Posterior vena cava (tissue), 2 donors: ENCODE results near the gene FAM83B. TPM values are rescaled to one million over a fixed set of nuclear protein-coding genes. Genes with fewer than 3 reads are reported as not detected.
A peak's percentile ranks its signal among the peaks of the same experiment; 100 is the strongest.
"Not testable (repeated sequence)": the region's sequence is repeated elsewhere in the genome, so short reads cannot be mapped to it uniquely, and the experiment has no call there.

Experiments
- DNase-seq: peaks from one replicate; pipeline ENCODE4 v3.0.0-alpha.2; 2020; ENCODE audit warnings: low spot score
- intact Hi-C, 2 donors: fragments of 100-400 bp; cut with DNase I; formaldehyde crosslinking; loops; one replicate each; pipeline versions ENCODE4 v1.14.1 to v1.14.2; 2022 to 2023
- long read RNA-seq, 2 donors: library from polyadenylated mRNA; unstranded; transcript quantifications; one replicate each; pipeline ENCODE4 v2.0.0, GENCODE V29; 2020 to 2021
- total RNA-seq, 2 donors: library from RNA; stranded (reverse); fragmentation: NEBNext Ultra II Directional; extraction: Animal tissue kit (Norgen Biotek cat#: 25700); gene quantifications; one replicate each; pipeline ENCODE4 v1.2.1, GENCODE V29; 2021
- donor health status: DM: yes; HTN: yes; CAD: no.
- donor health status: DM: yes; HTN: yes; CAD: no.

Gene FAM83B, protein sequence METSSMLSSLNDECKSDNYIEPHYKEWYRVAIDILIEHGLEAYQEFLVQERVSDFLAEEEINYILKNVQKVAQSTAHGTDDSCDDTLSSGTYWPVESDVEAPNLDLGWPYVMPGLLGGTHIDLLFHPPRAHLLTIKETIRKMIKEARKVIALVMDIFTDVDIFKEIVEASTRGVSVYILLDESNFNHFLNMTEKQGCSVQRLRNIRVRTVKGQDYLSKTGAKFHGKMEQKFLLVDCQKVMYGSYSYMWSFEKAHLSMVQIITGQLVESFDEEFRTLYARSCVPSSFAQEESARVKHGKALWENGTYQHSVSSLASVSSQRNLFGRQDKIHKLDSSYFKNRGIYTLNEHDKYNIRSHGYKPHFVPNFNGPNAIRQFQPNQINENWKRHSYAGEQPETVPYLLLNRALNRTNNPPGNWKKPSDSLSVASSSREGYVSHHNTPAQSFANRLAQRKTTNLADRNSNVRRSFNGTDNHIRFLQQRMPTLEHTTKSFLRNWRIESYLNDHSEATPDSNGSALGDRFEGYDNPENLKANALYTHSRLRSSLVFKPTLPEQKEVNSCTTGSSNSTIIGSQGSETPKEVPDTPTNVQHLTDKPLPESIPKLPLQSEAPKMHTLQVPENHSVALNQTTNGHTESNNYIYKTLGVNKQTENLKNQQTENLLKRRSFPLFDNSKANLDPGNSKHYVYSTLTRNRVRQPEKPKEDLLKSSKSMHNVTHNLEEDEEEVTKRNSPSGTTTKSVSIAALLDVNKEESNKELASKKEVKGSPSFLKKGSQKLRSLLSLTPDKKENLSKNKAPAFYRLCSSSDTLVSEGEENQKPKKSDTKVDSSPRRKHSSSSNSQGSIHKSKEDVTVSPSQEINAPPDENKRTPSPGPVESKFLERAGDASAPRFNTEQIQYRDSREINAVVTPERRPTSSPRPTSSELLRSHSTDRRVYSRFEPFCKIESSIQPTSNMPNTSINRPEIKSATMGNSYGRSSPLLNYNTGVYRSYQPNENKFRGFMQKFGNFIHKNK
- total RNA-seq, result not detected
- long read RNA-seq, donor 1, result 0 reads
- long read RNA-seq, donor 2, result 0 reads

- peak; percentile 79 for DNase-seq
- intact Hi-C loops, result no loop called here
Observed at GRCh38 chr6:54846243-54846856, at the start of gene FAM83B. Gene FAM83B, plus strand, starts transcription at chr6:54846771. Its CDS starts 23,476 bp downstream, at chr6:54870247.

GRCh38 chr6:54796918-54797317 is 49.7 kb upstream of the FAM83B start:
- DNase-seq, intact Hi-C loops: not testable (repeated sequence)

GRCh38 chr6:54800050-54800600 is 46.4 kb upstream of the FAM83B start:
- intact Hi-C loops, result no loop called here
- no peak for DNase-seq

GRCh38 chr6:54801244-54801643 is 45.3 kb upstream of the FAM83B start:
- DNase-seq, result no peak
- intact Hi-C loops, result no loop called here

- intact Hi-C loops, result no loop called here
- no peak for DNase-seq
Observed at GRCh38 chr6:54801669-54802068, 44.9 kb upstream of the FAM83B start.

DNA sequence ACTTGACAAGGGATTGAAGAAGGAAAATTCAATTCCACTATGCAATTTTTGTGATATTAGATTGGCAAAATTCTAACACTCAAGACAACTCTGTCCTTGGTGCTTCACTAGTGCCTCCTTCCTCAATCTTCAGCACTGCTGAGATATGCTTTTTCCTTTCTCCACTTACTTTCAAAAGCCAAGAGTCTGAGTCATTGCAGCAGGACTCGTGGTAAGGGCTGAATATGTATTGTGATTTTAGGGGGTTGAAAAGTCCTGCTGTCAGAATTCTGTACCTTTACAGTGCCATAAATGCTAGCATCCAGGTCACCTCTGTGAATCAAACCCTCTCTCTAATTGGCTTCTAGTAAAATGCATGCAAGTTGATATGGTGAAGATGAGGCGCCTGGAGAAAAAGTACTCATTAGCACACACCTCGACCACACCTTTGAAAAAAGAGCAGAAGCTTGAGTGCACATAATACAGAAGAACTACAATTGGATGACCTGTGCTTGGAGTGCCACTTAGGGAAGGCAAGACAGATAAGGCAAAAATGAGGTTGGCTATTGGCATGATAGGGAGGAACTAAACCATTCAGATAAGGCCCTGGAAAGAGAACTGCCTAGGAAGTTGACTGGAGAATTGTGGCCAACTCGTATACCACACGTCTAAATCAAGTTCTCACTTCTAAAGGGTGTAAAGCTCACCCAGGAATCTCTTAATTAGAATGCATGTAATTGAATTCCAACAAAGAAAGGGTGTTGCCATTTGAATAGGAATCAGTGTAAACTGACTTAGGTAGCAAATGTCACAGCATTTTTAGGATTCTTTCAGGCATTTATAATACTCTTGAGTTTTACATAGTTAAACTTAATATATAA is 43.6 kb upstream of the FAM83B start:
- intact Hi-C loops, result no loop called here
- no peak for DNase-seq

GRCh38 chr6:54805077-54805476 is 41.5 kb upstream of the FAM83B start:
- intact Hi-C loops, result no loop called here

GRCh38 chr6:54810147-54810546 is 36.4 kb upstream of the FAM83B start:
- intact Hi-C loops, result no loop called here
- DNase-seq, result no peak

More at GRCh38 chr6:54805077-54805476, 41.5 kb upstream of the FAM83B start:
- DNase-seq, result no peak

GRCh38 chr6:54813892-54814291 is 32.7 kb upstream of the FAM83B start:
- intact Hi-C loops, result no loop called here
- DNase-seq, result no peak

DNA sequence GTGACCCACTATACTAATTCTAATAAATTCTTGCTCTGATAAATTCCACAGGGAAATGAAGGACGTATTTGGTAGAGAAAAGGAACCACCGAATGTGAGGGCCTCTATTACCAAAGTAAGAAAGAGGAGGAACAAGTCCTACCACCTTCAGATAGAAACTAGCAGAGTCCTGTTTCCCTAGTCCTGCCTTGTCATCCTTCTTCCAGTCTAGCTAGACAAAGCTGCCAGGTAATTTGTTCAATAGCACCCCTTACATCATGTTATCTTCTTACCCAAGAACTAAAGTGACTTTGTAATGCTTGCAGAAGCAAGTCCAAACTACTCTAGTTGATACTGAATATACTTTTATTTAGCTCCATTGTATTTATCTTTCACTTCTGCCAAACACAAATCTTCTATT is 29.3 kb upstream of the FAM83B start:
- intact Hi-C loops, result no loop called here

GRCh38 chr6:54817834-54818233 is 28.7 kb upstream of the FAM83B start:
- intact Hi-C loops, result no loop called here
- no peak for DNase-seq

More for the DNA sequence above, 29.3 kb upstream of the FAM83B start:
- DNase-seq, result no peak

GRCh38 chr6:54824225-54824624 is 22.3 kb upstream of the FAM83B start:
- DNase-seq, intact Hi-C loops: not testable (repeated sequence)

DNA sequence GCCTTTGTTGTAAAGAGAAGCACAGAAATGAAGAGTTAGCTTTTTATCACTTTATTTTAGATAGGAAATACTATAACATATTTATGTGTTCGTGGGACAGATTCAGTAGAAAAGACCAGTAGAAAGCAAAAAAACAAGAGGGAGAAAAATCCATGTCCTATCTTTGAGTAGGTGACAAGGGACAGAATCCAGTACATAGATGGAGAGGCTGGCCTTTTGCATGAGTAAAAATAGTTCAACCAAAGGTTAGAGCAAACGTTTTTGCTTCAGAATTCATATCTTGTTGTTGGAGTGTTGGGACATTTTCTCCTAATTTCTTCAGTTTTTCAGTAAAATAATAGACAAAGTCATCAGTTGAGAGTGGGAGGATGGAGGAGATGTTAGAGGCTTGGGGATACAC is 19.6 kb upstream of the FAM83B start:
- intact Hi-C loops, result no loop called here
- DNase-seq, result no peak

DNA sequence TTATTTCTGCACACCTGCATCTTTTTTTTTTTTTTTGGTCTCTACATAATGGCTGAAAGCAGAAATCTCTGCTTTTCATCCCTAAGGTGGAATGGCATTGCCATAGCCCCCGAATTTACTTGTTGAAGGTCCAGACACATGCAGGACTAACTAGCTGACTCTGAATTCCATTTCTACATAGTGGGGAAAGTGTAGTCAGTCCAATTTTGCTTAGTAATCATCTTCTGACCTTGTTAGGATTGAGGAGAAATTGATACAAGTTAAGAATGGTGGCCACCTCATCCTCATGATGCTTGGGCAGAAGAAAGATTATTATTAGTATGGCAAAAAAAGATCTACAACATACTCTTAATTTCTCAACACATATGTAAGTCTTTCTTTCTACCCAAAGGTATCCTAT is 16.4 kb upstream of the FAM83B start:
- no peak for DNase-seq
- intact Hi-C loops, result no loop called here

DNA sequence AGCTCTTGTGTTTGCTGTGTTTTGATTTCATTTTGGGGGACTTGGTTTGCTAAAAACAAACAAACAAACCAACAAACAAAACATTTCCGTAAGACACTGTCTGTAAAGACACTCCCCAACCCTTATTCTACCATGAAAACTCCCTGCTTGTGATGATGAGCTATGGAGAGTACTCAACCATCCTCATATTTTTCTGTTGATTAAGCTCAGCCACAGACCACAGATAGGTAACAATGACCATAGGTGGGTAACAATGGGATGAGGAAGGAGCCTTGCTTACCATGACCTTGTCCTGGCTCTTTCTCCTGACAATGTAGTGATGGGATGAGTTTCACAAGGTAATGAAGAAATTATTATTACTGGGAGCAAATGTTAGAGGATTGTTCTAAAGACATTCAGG is 11.4 kb upstream of the FAM83B start:
- no peak for DNase-seq
- intact Hi-C loops, result no loop called here

- DNase-seq, result no peak
- intact Hi-C loops, result no loop called here
Observed at GRCh38 chr6:54846857-54847674, 495 bp downstream of the FAM83B start.

DNA sequence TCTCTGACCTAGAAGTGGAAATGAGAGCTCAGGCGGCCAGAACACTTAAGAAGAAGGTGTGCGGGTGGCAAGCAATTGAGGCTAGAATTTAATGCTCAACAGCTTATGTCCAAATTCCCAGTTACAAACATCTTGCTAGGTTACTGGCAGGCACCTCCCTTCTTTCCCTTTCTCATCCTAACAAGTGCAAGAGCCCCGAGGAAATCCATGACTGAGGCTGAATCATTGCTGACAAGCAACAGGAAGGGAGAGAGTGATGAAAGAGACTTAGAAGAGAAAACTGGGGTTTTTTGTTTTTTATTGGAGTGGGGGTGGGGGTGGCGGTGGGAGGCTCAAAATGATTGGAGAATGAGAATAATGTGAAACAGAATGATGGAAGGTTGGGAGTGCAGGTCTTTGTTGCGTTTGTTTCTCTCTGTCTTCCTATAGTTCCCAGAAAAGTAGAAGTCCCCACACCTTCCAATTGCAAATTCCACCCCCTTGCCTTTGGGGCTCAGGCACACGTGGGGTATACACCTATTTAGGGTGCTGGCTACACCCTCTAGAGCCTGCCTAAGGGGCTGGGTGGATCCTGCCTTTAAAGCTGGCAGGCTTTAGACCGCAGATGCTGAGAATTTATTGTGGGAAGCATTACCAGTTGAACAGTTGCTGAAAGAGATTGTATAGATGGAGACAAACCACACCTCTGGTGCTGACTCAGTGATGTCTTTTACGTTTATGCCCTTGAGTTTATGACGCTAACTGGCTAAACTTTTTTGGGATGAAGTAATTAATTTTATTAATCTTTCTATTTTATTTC is 1.4 kb downstream of the FAM83B start:
- intact Hi-C loops, result no loop called here
- DNase-seq, result no peak
